NB4 (cell line): ENCODE results near the gene RCBTB2.
"Not testable (repeated sequence)": the region's sequence is repeated elsewhere in the genome, so short reads cannot be mapped to it uniquely, and the experiment has no call there.

Source experiments
- DNase-seq: peaks from one replicate; pipeline ENCODE4 v3.0.0; 2010; ENCODE audit warnings: low read depth
- H3K4me3 ChIP-seq: one replicate; pipeline ENCODE4 v1.5.1; 2011; ENCODE audit warnings: mild to moderate bottlenecking, low read depth, low read length, moderate library complexity
- MYC ChIP-seq: IDR thresholded peaks from 2 replicates; pipeline ENCODE4 v1.6.1; 2011; ENCODE audit warnings: low read depth, low read length
- POLR2A ChIP-seq: IDR thresholded peaks from 2 replicates; pipeline ENCODE4 v1.6.1; 2011; ENCODE audit warnings: mild to moderate bottlenecking; ENCODE audit not compliant: insufficient read length; ENCODE audit errors: extremely low read depth
- TF ChIP-seq, protein P1 (sequence below): IDR thresholded peaks from one replicate; pipeline ENCODE4 v1.5.1; 2012; ENCODE audit warnings: low read depth, low read length
- TF ChIP-seq, protein P2 (sequence below): IDR thresholded peaks from 2 replicates; pipeline ENCODE4 v1.6.1; 2011; ENCODE audit warnings: low read depth, low read length

The RCBTB2 gene

DNA sequence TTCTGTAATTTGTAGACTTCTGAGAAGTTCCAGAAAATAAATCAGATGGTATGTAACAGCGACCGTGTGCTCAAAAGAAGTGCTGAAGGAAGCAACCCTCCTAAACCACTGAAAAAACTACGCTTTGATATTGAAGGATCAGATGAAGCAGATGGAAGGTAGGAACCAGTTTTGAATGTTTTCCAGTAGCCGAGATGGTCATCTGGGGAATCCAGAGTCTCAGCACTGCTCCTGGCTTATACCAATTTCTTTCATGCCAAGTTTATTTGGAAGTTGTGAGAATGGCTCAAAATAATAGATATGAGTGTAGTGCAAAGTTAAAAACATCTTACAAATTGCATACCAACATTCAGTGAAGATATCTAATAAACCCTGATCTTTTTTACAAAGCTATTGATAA, 56.2 kb downstream of the RCBTB2 start:
- DNase-seq, result no peak
- no peak overlapping the region for H3K4me3 ChIP-seq
- TF ChIP-seq, protein P1, sequence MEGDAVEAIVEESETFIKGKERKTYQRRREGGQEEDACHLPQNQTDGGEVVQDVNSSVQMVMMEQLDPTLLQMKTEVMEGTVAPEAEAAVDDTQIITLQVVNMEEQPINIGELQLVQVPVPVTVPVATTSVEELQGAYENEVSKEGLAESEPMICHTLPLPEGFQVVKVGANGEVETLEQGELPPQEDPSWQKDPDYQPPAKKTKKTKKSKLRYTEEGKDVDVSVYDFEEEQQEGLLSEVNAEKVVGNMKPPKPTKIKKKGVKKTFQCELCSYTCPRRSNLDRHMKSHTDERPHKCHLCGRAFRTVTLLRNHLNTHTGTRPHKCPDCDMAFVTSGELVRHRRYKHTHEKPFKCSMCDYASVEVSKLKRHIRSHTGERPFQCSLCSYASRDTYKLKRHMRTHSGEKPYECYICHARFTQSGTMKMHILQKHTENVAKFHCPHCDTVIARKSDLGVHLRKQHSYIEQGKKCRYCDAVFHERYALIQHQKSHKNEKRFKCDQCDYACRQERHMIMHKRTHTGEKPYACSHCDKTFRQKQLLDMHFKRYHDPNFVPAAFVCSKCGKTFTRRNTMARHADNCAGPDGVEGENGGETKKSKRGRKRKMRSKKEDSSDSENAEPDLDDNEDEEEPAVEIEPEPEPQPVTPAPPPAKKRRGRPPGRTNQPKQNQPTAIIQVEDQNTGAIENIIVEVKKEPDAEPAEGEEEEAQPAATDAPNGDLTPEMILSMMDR, result no peak
- TF ChIP-seq, protein P2, sequence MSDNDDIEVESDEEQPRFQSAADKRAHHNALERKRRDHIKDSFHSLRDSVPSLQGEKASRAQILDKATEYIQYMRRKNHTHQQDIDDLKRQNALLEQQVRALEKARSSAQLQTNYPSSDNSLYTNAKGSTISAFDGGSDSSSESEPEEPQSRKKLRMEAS, result no peak
- no peak for TF ChIP-seq MYC
- TF ChIP-seq POLR2A, result no peak

DNA sequence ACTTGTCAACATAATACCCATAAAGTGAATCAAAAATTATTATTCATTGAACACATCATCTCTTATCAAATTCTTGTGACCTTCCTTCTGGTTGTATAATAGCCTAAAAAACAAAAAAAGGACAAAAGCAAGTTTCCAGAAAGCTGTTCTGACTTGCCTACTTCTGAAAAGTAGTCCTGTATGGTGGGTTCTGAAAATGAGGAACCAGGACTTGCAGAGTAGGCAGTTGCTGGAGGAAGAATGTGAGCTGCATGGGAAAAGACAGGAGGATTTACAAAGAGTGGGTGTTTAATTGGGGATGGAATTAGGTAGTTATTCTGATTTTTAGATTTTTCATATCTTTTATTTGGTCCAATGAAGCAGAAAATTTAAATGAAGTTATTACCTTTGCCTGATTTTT, 56.7 kb downstream of the RCBTB2 start:
- TF ChIP-seq POLR2A, result no peak
- TF ChIP-seq, protein P1, result no peak
- TF ChIP-seq, protein P2, result no peak
- no peak for TF ChIP-seq MYC
- DNase-seq, result peak; percentile 39
- H3K4me3 ChIP-seq, result no peak overlapping the region

DNA sequence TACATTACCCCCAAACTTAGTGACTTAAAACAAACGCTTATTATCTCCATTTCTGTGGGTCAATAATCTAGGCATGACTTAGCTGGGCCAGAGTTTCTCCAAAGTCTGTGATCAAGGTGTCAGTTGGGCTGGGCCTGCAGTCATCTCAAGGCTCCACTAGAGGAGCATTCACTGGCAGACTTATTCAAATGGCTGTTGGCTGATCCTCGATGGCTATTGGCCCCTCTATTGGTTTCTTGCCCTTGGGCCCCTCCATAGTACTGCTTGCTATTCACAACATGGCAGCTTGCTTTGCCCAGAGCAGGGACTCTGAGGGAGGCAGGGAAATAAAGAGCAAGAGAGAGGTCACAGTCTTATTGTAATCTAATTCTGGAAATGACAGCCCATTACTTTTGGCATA, 57.6 kb downstream of the RCBTB2 start:
- TF ChIP-seq, protein P1, result no peak
- TF ChIP-seq MYC, result no peak
- TF ChIP-seq, protein P2, result no peak
- no peak for TF ChIP-seq POLR2A
- no peak overlapping the region for H3K4me3 ChIP-seq
- no peak for DNase-seq

DNA sequence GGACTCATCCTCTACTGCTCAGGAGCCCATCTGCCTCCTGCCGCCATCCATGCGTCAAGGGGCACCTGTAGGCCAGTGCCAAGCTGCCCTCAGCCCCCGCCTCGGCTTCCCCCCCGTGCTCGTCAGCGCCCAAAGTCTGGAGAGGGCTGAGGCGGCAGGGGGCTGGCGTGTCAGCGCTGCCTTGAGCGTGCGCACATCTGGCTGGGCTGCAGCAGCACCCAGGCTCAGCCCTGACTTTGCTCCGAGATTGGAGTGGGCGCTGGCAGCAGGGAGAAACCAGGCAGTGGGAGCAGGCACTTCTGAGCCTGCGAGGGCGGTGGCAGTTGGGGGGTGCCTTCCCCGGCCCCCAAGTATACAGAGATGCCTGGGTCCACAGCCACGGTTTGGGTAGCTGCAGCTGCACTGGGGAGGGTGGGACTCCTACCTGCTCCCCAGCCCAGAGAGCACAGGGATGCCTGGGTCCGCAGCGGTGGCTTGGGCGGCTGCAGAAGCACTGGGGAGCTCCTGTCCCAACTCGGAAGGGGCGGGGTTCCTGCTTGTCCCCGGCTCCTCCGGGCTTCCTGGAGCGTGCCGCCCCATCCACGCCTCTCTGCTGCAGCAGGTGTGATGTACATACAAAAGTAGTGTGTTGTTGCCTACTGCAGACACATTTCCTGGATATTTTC, 75.2 kb downstream of the RCBTB2 start:
- DNase-seq, result no peak
- H3K4me3 ChIP-seq, result no peak overlapping the region
- TF ChIP-seq, protein P2, result no peak
- TF ChIP-seq MYC (no peak), POLR2A (no peak)
- TF ChIP-seq, protein P1, result no peak

DNA sequence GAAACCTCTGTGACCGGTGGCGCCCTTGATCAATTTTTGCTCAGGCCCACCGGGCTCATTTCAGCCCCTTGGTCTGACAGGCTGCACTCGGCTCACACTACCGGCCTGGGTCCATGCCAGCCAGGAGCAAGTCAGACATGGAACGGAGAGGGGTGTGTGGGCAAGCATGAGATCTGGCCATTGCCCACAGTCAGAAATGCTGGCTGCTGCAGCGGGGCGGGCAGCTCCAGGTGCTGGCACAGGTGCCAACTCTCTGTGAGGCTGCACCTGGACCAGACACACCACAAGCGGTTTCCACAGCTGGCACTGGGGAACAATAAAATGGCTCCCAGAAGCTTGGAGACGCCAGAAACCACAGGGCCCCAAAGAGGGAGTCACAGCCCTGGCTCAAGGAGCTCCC, 76.3 kb downstream of the RCBTB2 start:
- no peak for DNase-seq
- TF ChIP-seq, protein P1, result no peak
- TF ChIP-seq, protein P2, result no peak
- TF ChIP-seq MYC, result no peak
- TF ChIP-seq POLR2A, result no peak
- no peak overlapping the region for H3K4me3 ChIP-seq

DNA sequence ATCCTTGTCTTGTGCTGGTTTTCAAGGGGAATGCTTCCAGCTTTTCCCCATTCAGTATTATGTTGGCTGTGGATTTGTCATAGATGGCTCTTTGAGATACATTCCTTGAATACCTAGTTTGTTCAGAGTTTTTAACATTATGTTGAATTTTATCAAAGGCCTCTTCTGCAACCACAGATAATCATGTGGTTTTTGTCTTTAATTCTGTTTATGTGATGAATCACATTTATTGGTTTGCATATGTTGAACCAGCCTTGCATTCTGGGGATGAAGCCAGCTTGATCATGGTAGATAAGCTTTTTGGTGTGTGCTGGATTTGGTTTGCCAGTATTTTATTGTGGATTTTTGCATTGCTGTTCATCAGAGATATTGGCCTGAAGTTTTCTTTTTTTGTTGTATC, 81.7 kb downstream of the RCBTB2 start:
- DNase-seq, H3K4me3 ChIP-seq: not testable (repeated sequence)
